Tibial artery (tissue), 4 donors: Measurements from ENCODE around the gene UBE4B.
A peak's percentile ranks its signal among the peaks of the same experiment; 100 is the strongest.

Experiments used
- DNase-seq, 2 donors: peaks; one replicate each; pipeline ENCODE4 v3.0.0-alpha.2; 2019
- H3K27ac ChIP-seq, 2 donors: fragments of 200-600 bp; sonication (generic) in 1 of 2; 1 replicate in 1 of 2; 2 replicates in 1 of 2; pipeline ENCODE4 v1.5.1; 2018 to 2019; ENCODE audit warnings: mild to moderate bottlenecking in 1 of 2
- H3K27me3 ChIP-seq, 2 donors: fragments of 200-600 bp; sonication (generic) in 1 of 2; one replicate each; pipeline versions ENCODE4 v1.5.1 to v1.6.0; 2016 to 2019
- H3K36me3 ChIP-seq, 3 donors: fragments of 200-600 bp; sonication (generic) in 2 of 3; one replicate each; pipeline ENCODE4 v1.5.1; 2016 to 2019; ENCODE audit warnings: mild to moderate bottlenecking in 2 of 3
- H3K4me1 ChIP-seq, 4 donors: fragments of 200-600 bp; sonication (generic) in 2 of 4; 1 replicate in 3 of 4; 2 replicates in 1 of 4; pipeline ENCODE4 v1.5.1; 2016 to 2019
- H3K4me3 ChIP-seq, 2 donors: fragments of 200-600 bp; sonication (generic) in 1 of 2; 1 replicate in 1 of 2; 2 replicates in 1 of 2; pipeline ENCODE4 v1.5.1; 2018 to 2019; ENCODE audit warnings: mild to moderate bottlenecking in 2 of 2
- H3K9me3 ChIP-seq, 3 donors: fragments of 200-600 bp; sonication (generic) in 1 of 3; one replicate each; pipeline ENCODE4 v1.5.1; 2016 to 2019
- intact Hi-C: fragments of 100-400 bp; cut with DNase I; formaldehyde crosslinking; loops from one replicate; pipeline ENCODE4 v1.15.0; 2023; ENCODE audit warnings: low total_unique reads
- TF ChIP-seq, protein P1 (sequence below), 2 experiments: fragments of 200-600 bp in 1 of 2; fragments of 450-650 bp in 1 of 2; IDR thresholded peaks; one replicate each; pipeline ENCODE4 v1.5.1; 2017 to 2019; ENCODE audit warnings: antibody characterized with exemption in 2 of 2, mild to moderate bottlenecking in 1 of 2, moderate library complexity in 1 of 2

Gene UBE4B

DNA sequence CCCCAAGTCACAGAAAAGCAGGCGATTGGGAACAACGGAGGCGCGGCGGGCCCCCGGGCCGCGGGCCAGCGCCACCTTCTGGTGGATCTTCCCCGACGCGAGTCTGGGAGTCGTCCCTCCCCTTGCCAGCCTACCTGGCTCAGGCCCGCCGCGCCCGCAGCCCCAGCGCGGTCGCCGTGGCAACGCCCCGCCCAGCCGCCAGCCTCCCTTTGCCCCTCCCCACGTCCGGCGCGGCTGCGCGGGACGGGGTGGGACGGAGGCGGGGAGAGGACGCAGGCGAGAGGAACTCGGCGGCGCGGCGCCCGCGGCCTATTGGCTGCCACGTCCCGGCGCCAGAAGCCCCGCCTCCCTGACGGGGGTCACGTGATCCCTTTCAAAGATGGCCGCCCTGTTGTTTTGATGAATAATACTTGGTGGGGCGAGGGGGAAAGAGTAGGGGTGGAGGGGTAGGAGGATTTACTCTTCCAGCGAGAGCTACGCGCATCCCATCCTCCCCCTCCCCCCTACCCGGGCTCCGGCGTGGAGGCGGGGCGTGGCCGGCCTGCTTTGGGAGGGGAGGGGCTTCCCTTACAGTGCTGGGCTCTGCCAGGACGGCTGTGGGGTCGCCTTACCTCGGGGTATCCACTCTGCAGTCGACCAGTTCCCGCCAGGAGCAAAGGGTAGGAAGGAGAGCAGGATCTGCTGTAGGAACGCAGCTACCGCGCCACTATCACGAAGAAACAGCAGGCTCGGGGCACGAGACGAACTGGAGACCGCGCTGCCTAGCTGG, at the start of gene UBE4B:
Gene UBE4B, plus strand, starts transcription at position 369 of the 769 bp plus-strand sequence. CDS start 713 bp downstream, outside the sequence.
- Histone ChIP-seq H3K4me1 (peaks cover 0 to 40% (median 13%) of the 10 kb centered on the region in 4 donors), H3K27me3 (no peaks in the 10 kb centered on the region), H3K36me3 (peaks cover 9 to 15% (median 12%) of the 10 kb centered on the region in 3 donors), H3K9me3 (no peaks in the 10 kb centered on the region), H3K4me3 (peak within 1 kb of the TSS; percentile 82 to 100), H3K27ac (peak within 1 kb of the TSS; percentile 96 to 99)
- intact Hi-C loops = loop anchor here (2.0 to 10.0 kb wide), 3 partner anchors 76 to 120 kb away; partner anchors contain the start of genes LZIC and NMNAT1
- TF ChIP-seq, protein P1, sequence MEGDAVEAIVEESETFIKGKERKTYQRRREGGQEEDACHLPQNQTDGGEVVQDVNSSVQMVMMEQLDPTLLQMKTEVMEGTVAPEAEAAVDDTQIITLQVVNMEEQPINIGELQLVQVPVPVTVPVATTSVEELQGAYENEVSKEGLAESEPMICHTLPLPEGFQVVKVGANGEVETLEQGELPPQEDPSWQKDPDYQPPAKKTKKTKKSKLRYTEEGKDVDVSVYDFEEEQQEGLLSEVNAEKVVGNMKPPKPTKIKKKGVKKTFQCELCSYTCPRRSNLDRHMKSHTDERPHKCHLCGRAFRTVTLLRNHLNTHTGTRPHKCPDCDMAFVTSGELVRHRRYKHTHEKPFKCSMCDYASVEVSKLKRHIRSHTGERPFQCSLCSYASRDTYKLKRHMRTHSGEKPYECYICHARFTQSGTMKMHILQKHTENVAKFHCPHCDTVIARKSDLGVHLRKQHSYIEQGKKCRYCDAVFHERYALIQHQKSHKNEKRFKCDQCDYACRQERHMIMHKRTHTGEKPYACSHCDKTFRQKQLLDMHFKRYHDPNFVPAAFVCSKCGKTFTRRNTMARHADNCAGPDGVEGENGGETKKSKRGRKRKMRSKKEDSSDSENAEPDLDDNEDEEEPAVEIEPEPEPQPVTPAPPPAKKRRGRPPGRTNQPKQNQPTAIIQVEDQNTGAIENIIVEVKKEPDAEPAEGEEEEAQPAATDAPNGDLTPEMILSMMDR (IDR thresholded peaks at IDR 0.05) = peak; percentile 77 to 78
- peak; percentile 97 to 99 for DNase-seq

GRCh38 chr1:9984253-9984652, 48.5 kb upstream of the UBE4B start:
- Histone ChIP-seq H3K4me3 (no peak overlapping the region), H3K27ac (no peak overlapping the region), H3K4me1 (no peaks in the 10 kb centered on the region), H3K9me3 (no peaks in the 10 kb centered on the region), H3K27me3 (no peaks in the 10 kb centered on the region), H3K36me3 (peaks cover 9 to 49% (median 25%) of the 10 kb centered on the region in 3 donors)
- DNase-seq = no peak
- intact Hi-C loops = no loop called here
- TF ChIP-seq, protein P1 (IDR thresholded peaks at IDR 0.05) = no peak

- intact Hi-C loops = no loop called here
- DNase-seq = no peak
- Histone ChIP-seq H3K27me3 (no peaks in the 10 kb centered on the region), H3K27ac (no peak overlapping the region), H3K4me1 (no peaks in the 10 kb centered on the region), H3K4me3 (no peak overlapping the region), H3K36me3 (peaks cover 9 to 42% (median 25%) of the 10 kb centered on the region in 3 donors), H3K9me3 (no peaks in the 10 kb centered on the region)
- TF ChIP-seq, protein P1 (IDR thresholded peaks at IDR 0.05) = no peak
Measured at GRCh38 chr1:9985001-9985400, 47.8 kb upstream of the UBE4B start.

GRCh38 chr1:9989773-9990172, 43.0 kb upstream of the UBE4B start:
- Histone ChIP-seq H3K9me3 (no peaks in the 10 kb centered on the region), H3K27me3 (no peaks in the 10 kb centered on the region), H3K4me1 (peaks cover 0 to 3% (median 0%) of the 10 kb centered on the region in 4 donors), H3K27ac (no peak overlapping the region), H3K4me3 (no peak overlapping the region), H3K36me3 (peaks cover 0 to 3% (median 0%) of the 10 kb centered on the region in 3 donors)
- TF ChIP-seq, protein P1 (IDR thresholded peaks at IDR 0.05) = no peak
- intact Hi-C loops = no loop called here
- DNase-seq = no peak

GRCh38 chr1:9990944-9991343, 41.8 kb upstream of the UBE4B start:
- peaks cover 0 to 3% (median 0%) of the 10 kb centered on the region in 3 donors for H3K36me3 ChIP-seq
- intact Hi-C loops = no loop called here

More at GRCh38 chr1:9990944-9991343, 41.8 kb upstream of the UBE4B start:
- TF ChIP-seq, protein P1 (IDR thresholded peaks at IDR 0.05) = no peak
- Histone ChIP-seq H3K4me1 (peaks cover 0 to 3% (median 0%) of the 10 kb centered on the region in 4 donors), H3K27me3 (no peaks in the 10 kb centered on the region), H3K4me3 (no peak overlapping the region), H3K27ac (no peak overlapping the region), H3K9me3 (no peaks in the 10 kb centered on the region)
- DNase-seq = peak in 1 of 2 donors; percentile 33
